GM18502 (cell line): ENCODE data around the gene ZNF529.
A peak's percentile ranks its signal among the peaks of the same experiment; 100 is the strongest.
"Not testable (repeated sequence)": the region's sequence is repeated elsewhere in the genome, so short reads cannot be mapped to it uniquely, and the experiment has no call there.

Experiments used
- ATAC-seq: cut with Tn5 transposase; IDR thresholded peaks from one replicate; pipeline ENCODE4 v1.9.1; 2021; ENCODE audit warnings: mild to moderate bottlenecking; ENCODE audit not compliant: unreplicated experiment, poor library complexity

ZNF529 gene

DNA sequence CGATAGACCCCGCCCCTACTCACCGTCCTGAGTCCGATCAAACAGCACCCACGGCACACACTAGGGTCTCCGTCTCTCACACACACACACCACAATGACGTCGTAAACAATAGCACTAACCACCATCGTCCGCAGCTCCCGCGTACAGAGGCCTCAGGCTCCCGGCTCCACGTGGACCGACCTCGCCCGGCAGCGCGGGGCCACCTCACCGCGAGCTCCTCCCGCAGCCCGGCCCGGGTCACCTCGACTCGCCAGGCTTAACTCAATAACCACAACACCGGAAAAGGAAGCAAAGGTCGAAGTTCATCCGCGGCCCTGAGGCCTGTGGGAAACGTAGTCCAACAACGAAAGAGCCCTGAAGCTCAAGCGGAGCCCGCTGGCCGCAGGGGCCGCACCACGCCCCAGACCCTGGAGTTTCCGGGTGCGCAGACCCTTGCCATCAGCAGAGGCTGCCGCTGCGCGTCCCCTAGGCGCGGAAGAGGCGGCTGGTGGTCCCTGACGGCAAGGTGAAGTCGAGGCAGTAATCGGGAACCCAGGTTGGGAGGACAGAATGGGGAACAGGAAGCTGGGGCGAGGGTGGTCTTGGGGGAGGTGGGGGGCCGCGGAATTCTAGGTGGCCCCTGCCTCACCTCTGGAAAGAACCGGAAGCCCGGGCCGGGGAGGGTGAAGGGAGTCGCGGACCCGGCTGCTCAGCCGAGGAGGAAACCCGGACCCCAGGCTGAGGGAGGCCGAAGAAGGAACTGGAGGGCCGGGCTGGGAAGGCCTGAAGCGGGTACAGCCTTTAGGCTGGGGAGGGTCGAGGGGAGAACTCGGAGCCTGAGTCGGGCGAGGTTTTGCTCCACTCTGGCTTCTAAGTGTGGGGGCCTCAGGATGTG is at the start of gene ZNF529:
Gene ZNF529 (minus strand): TSS at position 273 of the 875 bp plus-strand sequence. CDS start 946 bp downstream, outside the sequence.
- ATAC-seq = peak; percentile 87

DNA sequence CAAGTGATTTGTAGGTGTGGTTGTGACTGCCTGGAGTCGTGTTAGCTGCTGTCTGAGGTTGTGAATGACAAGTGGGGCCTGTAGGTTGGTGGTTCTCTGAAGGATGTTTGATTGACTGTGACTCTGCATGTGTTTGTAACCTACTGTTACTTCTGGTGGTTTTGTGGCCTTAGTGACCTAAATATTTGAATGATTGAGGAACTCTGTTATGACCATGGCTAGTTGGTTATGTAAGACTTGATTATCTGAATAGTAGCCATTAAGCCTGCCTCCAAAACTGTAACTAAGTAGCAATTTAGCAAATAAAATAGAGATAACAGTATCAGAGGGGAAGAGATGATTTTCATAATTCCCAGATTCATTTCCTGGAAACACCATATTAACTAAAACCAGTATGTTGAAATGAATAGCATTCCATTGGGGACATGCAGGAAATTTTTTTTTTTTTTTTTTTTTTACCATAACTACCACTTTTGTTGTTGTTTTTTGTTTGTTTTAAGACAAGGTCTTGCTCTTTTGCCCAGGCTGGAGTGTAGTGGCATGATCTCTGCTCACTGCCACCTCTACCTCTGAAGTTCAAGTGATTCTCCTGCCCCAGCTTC is 32.9 kb upstream of the ZNF529 start:
- ATAC-seq = peak; percentile 9

DNA sequence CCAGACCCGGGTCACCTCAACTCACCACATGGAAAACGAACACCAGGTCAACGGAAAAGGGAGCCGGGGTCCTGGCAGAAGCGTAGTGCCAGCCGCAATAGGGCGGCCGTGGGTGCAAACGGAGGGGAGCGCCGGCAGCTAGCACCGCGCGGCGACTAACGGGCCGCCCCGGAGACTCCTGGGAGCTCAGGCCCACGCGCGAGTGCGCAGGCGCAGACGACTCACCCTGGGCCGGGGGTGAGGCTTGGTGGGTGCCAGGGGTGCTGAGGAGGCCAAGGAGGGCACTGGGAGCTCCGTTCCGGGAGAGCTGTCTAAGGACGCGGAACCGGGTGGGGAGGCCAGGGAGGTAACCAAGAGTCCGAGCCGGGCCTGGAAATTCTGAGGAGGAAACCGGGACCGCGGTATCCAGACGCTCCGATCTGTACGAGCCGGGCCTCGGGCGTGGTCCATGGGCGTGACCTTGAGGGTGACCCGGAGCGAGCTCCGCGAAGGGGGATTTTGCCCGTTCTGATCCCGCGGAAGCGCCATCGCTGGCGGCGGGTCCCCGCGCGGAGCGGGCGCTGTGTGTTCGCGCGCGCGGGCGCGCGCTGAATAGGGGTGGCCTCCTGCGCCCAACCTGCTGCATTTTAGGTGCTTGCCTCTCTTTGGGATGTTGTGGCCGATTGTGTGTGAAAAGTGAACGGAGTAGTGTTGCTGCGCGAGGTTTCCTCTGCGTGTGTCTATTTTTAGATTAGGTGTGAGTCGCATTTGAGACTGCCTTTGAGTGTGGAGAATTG is 32.2 kb upstream of the ZNF529 start, which contains the start of gene ZNF382:
Gene ZNF382 (plus strand): TSS at position 213 of the 776 bp plus-strand sequence. CDS start 4,602 bp downstream, outside the sequence.
- ATAC-seq = peak; percentile 77

DNA sequence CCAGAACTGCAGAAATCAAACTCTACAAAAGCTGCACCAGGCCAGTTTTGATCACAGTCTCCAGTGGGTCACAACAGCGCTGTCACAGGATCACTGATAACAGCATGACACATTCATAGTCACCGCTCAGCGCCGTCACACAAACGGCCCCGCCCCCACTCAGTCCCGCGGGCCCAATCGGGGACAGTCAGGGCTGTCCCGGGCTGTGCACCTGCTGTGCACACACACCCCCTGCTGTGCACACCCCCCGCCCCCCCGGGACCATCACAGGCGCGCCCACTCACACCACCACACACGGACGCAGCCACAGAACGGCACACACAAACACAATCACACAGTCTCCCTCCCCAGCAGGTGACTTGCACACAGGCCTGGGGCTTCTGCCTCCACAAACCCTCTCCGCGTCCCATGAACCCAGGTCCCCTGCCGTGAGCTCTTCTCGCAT is 31.6 kb upstream of the ZNF529 start:
- ATAC-seq = peak; percentile 77

DNA sequence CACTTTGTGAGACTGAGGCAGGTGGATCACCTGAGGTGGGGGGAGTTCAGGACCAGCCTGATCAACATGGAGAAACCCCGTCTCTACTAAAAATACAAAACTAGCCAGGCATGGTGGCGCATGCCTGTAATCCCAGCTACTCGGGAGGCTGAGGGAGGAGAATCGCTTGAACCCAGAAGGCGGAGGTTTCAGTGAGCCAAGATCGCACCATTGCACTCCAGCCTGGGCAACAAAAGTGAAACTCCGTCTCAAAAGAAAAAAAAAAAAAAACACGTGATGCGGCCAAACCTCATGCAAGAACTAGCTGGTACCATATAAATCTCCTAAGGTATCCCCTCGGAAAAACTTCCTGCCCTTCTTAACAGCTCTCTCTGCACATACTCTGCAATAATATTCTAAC is 29.6 kb upstream of the ZNF529 start:
- not testable (repeated sequence) for ATAC-seq

DNA sequence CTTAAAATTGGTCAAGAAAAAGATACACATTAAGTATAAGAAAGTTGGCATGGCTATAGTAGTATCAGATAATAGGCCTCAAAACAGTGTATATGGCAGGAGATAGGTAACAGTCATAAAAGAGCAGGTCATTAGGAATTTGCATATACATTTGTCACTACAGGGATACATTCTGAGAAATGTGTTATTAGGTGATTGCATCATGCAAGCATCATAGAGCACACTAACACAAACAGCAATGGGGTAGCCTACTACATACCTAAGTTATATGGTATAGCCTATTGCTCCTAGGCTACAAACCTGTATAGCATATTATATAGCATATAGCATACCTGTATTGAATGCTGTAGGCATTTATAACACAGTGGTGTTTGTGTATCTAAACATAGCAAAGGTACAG is 6.2 kb upstream of the ZNF529 start:
- ATAC-seq = no peak

DNA sequence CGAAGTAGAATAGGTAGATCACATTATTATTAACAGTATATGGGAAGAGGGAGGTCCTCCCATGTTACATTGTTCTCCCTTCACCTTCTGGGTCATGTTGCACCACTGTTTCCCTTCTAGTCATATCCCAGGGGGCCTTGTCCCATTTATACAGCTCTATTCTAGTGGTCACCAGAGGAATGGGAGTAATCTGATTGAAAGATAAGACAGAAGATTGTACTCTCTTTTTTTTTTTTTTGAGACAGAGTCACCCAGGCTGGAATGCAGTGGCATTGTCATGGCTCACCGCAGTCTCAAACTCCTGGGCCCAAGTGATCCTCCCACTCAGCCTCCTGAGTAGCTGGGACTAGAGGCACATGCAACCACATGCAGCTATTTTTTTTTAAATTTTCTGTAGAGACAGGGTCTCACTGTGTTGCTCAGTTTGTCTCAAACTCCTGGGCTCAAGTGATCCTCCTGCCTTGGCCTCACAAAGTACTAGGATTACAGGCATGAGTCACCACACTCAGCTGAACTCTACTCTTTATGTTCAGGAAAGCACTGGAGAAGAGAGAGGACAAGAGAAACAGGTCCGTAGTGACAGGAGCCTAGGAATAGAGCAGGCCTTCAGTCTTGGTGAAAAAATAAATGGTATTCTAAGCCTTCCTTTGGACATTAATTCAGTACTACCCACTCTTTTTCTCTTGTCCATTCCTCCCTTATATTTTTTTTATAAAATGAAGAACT is 4.3 kb upstream of the ZNF529 start:
- no peak for ATAC-seq

DNA sequence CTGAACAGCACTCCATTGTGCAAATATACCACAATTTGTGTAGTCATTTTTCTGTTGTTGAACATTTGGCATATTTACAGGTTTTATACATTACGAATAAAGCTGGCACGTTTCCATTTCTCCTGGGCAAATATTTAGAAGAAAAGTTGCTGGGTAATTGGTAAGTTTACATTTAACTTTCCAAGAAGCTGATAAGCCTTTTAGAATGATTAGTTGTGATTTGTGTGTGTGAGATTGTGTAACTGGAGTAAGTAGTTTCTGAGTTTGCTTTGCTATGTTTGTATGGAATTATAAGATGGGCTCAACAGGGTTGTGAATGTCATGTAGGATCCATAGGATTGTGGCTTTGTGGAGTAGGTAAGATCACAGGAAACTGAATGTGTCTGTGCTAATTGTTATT is 1.6 kb upstream of the ZNF529 start:
- ATAC-seq = no peak

DNA sequence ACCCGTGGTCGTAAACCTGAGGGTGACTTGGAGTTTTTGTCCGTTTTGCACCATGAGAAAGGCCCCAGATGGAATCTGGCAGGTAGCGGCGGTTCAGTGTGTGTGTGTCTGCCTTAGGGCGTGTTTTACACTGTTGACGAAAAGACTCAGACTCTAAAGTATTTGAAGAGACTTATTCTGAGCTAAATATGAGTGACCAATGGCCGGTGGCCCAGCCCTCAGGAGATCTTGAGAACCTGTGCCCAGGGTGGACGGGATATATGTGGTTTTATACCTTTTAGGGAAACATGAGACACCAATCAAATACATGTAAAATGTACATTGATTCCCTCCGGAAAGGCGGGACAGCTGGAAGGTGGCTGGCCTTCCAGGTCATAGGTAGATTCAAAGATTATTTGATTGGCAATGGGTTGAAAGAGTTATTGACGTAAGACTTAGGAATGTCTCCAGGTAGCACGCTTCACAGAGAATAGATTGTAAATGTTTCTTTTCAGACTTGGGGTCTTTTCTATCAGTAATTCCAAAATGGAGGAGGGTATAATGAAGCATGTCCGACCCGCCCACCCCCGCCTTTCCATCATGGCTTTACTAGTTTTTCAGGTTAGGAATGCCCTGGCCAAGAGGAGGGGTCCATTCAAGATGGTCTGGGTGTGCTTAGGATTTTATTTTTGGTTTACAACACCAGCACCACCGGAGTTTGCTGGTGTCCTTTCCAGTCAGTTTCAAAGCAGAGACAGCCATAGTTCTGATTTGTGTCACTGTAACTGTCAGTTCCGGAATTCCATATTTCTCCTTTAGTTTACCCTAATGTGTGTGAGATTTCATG is 1.0 kb upstream of the ZNF529 start:
- ATAC-seq = no peak

DNA sequence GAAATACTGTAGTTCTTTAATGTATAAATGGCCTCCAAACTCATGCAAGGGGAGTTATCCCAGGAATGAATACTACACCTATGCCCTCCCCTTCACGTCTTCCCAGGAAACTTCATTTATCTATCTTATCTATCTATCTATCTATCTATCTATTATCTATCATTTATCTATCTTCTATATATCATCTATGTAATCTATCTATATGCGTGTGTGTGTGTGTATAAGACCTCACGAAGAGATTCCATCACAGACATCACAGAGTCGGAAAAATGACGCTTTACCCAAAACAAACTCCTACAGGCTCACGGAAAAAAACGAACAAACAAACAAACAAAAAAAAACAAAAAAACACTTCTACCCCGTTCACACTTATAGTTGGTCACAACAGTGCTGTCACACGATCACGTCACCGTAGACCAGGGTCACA is 486 bp downstream of the ZNF529 start:
- ATAC-seq = no peak

DNA sequence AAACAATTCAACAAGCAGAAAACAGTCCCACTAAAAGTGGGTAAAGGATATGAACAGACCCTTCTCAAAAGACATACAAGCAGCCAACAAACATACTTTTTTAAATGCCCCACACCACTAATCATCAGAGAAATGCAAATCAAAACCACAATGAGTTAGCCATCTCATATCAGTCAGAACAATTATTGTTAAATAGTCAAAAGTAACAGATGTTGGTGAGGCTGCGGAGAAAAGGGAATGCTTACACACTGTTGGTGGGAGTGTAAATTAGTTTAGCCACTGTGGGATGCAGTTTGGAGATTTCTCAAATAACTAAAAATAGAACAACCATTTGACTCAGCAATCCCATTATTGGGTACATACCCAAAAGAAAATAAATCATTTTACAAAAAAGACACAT is 8.7 kb downstream of the ZNF529 start:
- no peak for ATAC-seq

DNA sequence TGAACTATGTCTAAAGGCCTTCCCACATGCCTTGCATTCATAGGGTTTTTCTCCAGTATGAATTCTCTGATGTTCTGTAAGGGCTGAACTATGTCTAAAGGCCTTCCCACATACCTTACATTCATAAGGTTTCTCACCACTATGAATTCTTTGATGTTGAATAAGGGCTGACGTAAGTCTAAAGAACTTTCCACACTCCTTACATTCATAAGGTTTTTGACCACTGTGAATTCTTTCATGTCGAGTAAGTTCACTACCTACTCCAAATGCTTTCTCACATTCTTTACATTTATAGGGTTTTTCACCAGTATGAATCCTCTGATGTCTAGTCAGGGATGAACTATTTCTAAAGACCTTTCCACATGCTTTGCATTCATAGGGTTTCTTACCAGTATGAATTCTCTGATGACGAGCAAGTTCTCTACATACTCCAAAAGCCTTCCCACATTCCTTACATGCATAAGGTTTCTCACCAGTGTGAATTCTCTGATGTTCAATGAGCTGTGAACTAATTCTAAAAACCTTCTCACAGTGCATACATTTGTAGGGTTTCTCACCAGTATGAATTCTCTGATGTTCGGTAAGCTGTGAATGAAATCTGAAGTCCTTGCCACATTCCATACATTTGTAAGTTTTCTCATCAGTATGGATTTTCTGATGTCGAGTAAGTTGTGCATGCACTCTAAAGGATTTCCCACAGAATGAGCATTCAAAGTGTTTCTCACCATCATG is 25.9 kb downstream of the ZNF529 start:
- ATAC-seq = no peak

DNA sequence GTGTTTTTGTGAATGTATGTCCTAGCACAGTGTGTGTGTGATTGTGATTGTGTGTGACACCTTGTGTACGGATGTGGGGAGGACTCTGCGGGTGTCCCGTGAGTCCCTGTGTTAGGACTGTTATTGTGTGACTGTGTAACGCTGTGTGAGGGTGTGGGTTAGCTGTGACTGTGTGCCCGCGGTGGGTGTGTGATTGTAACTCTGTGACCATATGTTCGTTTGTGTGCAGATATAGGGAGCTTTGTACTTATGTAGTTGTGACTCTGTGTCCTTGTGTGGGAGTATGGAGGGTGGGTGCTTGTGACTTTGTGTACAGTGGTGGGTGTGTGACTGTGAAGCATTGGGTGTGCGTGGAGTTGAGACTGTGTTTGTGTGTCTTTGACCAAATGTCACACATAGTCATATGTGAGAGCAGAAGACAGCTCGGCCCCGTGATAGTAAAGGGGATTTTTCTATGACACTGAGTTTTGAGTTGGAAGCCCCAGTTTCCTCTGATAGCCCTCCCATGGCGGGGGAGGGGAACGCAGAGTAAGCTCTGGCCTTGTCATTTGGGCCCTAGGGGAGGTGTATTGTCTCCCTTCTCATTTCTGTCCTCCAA is 44.1 kb downstream of the ZNF529 start:
- peak; percentile 36 for ATAC-seq

DNA sequence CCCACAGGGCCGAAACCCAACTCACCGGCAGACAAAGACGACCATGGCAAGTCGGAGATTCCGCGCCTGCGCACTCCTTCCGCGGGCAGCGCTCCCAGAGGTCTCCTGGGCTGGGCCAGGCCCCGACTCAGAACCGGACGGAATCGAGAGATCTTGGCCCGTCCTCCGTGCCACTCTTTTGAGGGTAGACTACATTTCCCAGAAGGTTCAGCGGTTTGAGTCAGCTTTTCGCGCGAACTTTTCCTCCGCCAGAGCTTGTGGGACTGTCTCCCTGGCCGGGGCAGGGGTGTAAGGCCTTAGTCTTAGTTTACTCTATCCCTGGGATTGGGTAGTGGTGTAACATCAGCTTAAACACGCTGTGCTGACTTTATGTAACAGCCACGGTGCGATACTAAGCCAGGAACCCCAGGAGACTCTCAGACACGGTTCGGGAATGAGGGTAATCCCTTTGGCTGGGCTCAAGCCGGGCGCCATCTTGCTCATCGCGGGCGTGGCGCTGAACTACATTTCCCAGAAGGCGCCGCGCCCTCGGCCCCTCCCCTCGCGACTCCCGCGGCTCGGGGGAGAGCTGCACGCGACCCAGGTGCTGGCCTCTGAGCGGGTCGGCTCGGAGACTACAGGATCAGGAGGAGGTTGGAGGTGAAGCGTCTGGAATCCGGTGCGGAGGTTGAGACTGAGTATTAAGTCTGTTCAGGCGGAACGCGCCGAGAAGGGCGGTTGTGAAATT is 44.7 kb downstream of the ZNF529 start, which contains the start of gene ZNF260:
Gene ZNF260 (minus strand): TSS at position 78 of the 727 bp plus-strand sequence. CDS start 13,033 bp downstream, outside the sequence.
- ATAC-seq = peak; percentile 89

DNA sequence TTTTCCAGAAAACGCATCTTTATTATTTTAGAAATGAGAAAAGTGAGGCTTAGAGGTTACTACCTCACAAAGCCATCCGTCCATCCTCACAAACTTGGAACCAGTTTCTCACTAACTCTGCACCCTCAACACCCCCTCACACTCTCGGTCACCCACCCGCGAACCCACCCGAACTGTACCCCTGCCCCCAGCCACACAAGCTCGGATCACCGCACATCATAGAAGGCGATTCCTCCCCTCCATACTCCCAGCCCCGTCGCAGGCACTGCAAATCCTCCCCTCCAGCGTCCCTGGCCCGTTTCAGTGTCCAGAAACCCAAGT is 45.3 kb downstream of the ZNF529 start:
- no peak for ATAC-seq

DNA sequence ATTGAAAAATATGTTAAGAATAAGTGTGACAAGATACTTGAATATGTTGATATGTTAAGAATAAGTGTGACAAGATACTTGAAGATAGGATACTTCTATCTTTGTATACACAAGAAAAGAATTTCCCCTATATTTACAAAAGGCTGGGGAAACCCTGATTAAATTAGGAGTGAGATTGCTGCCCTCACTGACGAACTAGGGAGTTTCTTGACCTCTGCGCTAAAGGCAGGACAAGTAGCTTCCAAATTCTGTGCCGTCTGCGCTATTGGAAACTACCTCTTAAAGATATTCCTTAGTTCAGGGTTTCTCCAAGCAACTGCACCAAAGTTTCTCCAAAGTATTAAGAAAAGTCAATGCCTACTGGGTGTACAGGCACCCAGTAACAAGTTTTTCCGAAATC is 45.8 kb downstream of the ZNF529 start:
- ATAC-seq = no peak

DNA sequence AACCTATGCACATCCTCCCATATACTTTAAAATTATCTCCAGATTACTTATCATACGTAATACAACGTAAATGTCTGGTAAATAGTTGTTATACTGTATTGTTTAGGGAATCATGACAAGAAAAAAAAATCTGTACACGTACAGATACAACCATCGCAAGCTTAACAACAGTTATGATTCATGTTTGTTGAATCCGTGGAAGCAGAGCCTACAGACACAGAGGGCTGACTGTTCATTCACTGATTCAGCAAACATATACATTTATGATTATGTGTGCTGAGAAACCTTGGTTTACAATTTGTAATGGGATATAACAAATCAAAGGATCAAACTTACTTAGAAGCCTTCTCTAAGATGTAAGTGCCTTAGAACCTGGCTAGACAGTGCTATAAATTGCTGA is 46.5 kb downstream of the ZNF529 start:
- no peak for ATAC-seq

DNA sequence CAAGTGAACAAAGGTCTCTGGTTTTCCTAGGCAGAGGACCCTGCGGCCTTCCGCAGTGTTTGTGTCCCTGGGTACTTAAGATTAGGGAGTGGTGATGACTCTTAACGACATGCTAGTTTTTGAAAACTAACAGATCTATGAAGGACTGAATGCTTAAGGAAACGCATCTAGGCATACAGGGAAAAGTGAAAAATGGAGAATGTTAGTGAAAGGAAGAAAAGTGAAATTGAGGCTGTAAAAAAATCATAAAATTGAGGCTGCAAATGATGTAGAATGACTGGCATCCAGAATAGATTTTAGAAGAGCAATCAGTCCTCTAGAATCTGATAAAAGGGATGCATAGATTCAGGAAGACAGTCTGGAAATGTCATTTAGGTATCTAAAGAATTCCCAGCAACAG is 48.5 kb downstream of the ZNF529 start:
- ATAC-seq = no peak
